HG02852 (cell line): ENCODE data around the gene LY86.
A peak's percentile ranks its signal among the peaks of the same experiment; 100 is the strongest.
"Not testable (repeated sequence)": the region's sequence is repeated elsewhere in the genome, so short reads cannot be mapped to it uniquely, and the experiment has no call there.

Experiments
- ATAC-seq: cut with Tn5 transposase; IDR thresholded peaks from one replicate; pipeline ENCODE4 v1.9.1; 2021; ENCODE audit warnings: mild to moderate bottlenecking, moderate library complexity; ENCODE audit not compliant: unreplicated experiment

Gene LY86

DNA sequence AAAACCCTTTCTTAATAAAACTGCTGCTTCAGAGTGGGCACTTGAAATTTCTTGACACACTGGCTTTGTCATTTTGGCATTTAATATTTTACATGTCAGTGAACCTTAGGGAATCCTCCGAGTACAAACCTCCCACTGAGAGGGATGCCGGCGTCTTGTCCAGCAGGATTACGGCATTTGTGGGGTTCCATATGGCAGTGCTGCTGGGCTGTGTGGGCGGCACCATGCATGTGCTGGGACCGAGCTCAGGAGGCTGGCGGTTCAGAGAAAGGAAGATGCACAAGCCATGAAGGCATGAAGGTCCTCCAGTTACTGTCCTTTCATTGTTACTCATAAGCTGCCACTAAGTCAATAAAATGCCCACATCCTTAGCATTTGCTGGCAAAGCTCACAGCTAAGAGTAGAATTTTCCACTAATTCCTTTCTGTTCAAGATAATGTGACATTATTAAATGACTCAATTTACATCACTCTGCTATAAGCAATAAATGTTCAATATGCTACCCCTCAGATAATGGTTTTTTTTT, 61.4 kb downstream of the LY86 start:
- ATAC-seq: no peak

DNA sequence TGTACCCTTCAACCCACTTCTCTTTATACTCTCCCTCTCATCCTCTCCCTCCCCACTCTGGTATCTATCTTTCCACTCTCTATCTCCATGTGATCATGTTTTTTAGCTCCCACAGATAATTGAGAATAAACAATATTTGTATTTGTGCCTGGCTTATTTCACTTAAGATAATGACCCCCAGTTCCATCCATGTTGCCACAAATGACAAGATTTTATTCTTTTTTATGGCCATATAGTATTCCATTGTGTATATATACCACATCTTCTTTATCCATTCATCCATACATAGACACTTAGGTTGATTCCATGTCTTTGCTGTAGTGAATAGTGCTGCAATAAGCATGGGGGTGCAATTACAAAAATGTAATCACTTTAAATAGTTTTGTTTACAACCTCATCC, 62.3 kb downstream of the LY86 start:
- no peak for ATAC-seq

DNA sequence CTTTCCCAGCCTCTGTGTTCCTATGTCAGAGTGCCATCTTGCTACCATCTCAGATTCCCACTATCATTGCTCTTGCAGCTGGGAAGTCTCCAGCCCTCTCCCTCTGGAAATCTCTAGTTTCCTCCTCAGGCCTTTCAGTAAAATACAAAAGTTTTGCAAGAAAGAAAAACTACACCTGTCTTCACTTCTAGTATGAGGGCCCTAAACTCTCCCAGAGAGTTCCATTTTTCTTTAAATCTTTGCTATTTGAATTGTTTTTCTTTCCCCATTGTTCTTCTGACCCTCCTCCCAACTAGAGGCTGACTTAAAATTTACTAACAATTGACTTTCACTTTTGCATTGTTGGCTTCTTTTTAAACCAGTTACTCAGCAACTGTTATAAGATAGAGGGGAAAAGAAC, 62.8 kb downstream of the LY86 start:
- no peak for ATAC-seq

DNA sequence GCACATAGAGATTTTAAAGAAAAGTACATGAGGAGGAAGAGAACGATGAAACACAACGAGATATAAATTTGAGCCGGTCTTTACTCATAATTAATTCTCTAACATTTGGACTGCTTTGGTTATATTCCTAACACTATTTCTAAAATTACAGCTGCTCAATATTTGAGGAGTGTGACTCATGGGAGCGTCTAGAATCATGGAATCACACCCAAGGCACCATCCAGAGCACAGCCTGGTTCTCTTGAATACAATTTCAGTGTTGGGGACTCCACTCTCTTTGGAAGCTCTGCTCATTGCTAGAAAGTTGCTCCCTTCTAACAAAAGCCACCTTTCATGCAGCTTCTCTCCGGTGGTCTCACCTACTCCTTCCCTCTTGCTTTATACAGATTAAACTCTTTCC, 64.4 kb downstream of the LY86 start:
- ATAC-seq: no peak

DNA sequence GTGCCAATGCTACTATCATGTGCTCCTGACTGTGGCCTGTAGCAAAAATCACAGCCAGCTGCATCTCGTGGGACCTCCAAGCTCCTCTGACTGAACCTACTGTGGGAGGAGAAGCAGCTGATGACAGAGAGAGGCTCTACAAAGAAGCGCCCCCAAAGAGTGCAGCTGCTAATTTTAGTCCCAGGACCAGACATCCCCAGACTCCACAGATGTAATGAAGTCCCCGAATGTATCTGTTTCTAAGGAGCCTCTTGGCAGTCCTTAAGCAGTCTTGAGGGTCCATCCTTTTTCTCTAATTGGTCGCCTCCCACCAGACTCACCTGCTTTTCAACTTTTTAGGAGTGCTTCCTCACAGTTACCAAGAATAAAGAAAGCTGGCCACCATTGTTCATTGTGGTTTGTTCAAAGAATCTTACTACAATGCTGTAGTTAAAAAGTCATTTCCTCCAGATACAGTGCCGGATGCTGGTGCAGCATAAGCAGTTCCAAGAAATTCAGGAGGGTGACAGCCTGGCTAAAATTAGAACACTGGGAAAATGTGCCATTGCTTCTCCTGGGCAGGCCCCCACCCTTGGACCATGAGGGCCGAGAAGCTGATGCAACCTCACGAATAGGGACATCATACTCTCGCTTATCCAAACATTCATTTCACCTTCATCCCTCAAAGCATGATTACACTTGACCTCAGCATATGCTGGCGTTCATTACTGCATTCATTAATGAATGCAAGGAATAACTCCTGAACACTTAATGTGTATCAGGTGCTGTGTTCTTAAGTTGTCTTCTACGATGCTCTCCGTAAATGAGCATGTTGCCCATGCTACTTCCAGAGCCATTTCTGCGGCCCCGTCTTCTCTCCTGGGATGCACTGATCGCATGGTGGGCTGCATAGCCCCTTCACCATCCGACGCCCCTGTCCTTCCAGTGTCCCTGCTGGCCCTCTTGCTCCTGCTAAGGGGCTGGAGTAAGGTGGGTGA, 66.4 kb downstream of the LY86 start:
- no peak for ATAC-seq

DNA sequence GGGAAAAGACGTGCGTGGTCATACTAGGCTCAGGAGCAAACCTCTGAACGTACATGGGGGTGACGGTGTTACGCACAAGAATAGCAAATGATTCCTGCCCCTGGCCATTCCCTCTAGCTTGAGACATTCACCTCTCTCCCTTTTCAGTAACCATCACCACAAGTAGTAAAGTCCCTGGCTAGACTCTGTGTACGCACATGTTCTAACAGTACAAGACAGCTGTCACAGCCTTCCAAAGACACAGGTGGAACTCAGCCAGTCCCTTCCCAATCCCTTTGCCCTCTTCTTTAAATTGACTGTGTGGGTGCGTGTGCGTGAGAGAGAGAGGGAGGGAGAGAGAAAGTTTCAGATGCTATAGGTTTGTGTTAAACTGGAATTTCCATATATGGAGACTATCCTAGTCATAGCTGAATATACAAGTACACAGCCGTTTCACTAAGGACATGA, 67.3 kb downstream of the LY86 start:
- ATAC-seq: no peak

DNA sequence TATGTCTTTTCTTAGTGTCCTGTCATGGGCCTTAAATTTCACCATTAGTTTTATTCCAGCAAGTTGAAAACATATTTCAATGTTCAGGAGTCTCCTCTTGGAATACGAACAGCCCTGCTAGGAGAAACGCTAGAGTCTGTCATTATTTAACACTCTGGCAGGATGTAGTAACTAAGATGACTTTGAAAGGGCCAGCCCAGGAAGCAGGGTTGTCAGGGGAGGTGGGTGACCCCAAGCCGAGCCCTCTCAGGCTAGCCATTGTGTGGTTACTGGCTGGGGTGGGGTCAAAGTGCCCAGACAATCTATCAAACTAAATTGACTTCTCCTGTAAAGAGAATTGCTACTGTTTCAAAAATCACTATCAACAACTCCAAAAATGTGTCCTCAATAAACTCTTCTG, 67.8 kb downstream of the LY86 start:
- no peak for ATAC-seq

DNA sequence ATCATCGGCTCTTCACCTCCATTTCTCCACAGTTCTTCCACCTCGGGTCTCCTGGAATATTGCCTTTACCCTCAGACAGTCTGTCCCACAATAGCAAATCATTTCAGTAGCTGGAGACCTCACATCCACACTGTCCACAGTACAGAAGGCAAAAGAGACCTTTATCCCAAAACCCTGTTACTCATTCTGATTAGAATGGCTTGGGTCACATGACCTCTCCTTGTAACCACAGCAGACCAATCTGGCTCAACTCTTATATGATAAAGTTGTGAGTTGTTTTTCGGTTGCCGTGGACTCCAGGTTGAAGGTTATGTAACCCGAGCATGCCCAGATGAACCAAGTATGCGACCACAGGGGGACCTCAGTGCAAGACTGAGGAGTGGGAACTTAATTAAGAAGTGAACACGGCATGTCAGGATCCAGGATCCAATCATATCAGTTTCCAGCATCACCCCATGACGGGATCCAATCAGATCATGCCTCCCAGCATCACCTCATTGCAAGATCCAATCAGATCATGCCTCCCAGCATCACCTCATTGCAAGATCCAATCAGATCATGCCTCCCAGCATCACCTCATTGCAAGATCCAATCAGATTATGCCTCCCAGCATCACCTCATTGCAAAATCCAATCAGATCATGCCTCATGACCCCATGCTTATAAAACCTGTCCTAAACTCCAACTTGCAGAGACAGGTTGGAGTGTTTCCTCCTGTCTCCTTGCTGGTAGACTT, 68.7 kb downstream of the LY86 start:
- no peak for ATAC-seq

DNA sequence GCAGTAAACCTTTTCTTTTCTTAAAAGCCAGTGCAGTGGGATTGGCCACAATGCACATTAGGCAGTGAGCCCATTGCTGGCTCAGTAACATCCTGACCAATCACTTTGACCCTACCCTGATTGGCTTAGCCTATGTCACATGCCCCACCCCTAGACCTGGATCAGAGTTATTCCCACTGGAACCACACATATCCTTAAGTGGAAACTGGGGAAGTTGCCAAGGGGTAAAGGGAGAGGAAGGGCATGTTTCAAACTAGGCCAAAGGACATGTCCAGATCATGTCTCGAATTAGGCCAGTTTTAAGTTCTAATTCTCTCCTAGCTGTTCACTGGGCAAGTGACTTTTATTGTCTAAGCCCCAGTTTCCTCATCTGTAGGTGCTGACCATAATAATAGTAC, 69.3 kb downstream of the LY86 start:
- ATAC-seq: no peak

DNA sequence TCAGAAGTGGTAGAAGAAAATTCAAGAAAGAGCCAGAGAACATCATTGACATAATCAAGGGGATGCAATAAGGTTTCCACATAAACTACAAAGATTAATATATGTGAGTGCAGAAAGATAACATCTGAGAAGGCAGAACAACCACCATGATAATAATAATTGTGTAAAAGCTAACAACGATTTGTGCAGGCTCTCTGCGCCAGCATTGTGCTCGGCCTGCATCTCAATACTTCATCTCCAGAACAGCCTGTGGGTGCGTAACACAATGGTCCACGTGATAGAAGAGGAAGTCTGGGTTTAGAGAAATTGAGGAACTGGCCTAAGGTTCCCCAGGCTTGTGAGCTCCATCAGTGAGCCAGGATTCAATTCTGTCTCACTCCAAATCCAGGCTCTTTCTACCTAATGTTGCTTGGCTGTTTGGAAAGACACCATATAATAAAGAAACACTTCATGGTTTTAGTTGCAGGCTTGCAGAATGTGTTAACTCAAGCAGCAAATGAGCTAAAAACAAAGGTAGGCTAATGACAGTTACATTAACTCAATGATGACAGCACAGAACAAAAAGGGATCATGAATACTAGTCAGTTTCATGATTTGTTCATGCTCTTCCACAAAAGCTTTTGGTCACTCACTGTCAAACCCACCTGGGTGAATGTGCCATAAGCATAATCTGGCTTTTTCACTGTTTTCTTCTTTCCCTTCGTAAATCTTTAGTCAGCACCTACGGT, 71.2 kb downstream of the LY86 start:
- ATAC-seq: peak; percentile 86

DNA sequence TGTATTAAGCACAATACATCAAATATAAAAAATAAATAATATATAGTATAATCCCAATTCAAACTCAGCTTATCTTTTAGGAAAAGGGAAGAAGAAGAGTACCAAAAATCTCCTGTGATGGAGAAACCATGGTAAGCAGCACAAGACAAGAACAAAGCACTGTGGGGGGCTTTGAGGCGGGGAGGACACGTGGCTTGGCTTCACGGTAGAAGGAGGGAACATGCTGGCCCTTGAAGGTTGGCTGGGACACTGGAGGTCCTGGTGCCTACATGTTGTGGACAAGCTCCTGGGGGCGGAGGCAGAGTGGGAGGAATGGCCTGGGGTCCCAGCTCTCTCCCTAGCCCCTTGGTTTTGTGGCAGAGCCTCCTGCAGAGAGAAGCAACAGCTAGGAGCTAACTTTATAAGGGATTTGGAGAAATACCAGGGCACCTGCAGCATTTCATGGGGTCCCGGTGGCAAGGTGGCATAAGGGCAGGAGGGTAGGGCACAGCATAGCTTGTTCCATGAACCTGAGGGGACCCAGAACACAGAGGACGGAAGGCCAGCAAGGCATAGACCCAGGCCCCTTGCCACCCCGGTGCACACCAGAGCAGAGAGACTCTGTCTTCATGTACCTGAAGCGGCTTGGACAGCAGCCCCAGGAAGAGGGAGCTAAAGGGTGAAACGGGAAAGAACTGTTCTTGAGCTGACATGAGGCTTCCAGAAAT, 72.0 kb downstream of the LY86 start:
- no peak for ATAC-seq

DNA sequence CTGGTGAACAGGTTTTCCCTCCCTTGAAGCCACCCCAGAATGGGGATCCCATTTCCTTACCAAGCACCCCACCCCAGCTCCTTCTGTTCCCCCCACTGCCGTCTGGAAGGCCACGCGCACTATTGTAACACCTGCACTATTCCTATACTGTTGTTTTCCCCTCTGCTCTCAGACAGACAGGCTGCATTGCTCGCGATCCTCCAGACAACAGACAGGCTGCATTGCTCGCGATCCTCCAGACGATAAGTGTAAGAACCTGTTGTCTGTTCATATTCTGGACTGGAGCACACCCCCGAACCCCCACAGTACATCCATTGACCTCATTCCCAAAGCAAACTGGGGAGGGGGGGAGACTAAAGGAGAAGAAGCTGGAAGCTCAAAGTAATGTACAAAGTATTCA, 72.7 kb downstream of the LY86 start:
- no peak for ATAC-seq

DNA sequence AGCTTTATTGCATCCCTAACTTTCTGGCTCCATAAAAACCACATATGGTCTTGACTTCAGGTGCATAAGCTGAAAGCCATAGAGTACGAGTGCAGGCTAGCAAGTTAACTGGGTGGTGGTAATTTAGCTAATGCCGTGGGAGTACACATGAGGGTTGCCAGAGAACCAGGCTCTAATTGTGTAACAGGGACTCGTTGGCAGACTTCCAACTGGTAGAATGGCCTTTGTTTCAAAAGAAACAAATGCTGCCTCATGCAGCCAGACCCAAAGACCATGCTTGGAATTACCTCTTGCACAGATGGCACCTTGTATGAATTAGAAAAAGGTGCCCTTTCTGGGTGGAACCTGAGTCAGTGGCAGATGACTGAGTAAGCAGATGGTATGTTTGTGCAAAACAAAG, 73.2 kb downstream of the LY86 start:
- no peak for ATAC-seq

DNA sequence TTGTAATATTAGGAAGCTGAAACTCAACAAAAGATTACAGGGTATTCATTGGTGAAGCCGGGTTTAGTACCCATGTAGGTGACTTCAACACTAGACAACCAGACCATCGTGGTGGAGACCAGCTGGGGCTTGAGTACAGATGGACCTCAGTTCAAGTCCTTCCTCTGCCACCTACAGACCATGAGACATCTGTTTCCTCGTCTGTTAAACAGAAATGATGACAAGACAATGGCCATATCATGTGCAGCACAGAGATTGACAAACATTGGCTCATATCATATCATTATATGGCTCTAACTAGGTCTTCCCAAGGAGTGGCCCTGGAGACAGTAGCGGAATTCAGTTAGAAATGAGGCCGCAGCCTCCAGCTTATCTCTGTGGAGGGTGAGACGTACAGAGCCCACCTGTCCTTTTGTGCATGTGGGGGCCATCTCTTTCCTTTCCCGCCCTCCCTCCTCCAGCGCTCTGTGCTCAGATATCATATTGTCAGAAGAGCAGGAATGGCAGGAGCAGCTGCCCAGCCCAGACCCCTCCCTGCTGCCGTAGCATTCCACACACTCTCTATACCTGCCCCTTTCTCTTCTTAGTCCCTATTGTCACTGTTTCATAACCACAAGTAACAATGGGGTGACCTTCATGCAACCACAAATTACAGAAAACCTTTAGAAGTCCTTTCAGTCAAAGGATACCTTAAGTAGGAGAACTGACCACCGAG, 75.1 kb downstream of the LY86 start:
- no peak for ATAC-seq

DNA sequence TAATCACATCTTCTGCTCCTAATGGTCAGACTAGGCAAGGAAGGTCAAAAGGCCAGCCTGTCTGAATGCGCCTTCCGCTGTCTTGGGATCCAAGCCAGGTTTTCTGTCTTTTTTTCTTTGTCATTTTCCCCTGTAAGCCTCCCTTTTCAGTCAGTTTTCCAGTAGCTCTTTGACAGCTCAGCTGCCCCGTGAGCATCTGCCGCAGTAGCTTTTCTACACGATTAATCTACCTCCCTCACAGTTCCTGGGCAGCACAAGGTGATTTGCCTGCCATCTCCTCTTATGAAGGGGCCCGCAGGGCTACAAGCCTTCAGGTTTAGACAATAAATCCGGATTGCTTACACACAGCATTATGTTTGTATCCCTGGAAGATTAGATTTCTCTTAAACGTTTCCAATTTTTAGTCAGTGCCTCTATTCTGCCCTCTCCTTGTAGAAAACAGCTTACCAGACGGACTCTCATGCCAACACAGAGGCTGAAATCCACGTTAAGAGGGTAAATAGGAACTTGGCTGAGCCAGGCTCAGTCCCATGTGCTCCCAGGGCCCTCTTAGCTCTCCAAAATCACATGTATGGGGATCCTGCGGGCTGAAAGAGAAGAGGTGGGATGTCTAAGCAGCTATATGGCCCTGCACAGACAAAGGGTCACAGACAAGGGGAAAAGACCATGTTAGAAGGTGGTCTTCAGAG, 77.2 kb downstream of the LY86 start:
- ATAC-seq: no peak

DNA sequence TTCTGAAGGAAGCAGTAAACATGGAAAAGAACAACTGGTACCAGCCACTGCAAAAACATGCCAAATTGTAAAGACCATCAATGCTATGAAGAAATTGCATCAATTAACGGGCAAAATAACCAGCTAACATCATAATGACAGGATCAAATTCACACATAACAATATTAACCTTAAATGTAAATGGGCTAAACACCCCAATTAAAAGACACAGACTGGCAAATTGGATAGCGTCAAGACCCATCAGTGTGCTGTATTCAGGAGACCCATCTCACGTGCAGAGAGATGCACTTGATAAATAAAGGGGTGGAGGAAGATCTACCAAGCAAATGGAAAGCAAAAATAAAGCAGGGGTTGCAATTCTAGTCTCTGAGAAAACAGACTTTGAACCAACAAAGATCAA, 81.6 kb downstream of the LY86 start:
- ATAC-seq: not testable (repeated sequence)

DNA sequence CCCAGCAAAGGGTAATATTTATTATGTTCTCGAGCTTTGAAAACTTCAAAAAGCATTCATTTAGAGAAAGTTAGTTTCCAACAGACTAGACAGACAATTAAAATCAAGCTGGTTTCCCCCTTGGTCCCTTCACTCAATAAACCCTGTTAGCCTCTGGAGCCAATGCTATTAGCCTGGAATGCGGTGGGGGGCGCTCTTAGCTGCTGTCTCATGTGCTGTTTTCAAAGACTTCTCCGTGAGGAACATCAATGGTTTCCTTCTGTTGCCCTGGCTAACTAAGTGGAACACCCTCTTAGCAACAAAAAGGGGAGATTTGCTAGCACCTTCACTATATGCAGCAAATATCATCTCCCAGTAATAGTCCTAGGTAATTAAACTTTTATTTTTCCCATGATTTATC, 86.4 kb downstream of the LY86 start:
- no peak for ATAC-seq

DNA sequence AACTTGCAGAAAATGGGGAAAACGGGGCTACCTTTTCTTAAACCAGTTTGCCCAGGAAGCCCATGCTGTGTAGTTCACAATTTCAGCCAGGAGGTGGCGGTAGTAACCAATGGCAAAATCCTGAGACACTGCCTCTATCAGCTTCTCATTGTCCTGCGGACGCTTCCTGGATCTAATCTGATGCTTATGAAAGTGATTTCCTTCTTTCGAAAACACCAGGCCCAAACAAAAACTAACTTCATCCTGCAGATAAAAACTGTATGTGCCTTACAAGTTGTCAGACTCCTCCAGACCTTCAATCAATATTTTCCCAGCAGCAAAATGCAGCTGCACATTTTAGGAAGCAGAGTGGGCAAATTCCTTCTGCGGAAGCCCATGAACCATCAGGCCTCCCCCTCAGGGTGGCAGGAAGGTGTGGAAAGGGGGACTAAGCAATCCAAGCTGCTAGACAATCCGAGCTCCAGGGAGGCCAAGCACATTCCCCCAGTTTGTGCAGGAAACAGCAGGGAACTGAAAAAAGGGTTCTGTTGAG, 88.5 kb downstream of the LY86 start:
- peak; percentile 52 for ATAC-seq

DNA sequence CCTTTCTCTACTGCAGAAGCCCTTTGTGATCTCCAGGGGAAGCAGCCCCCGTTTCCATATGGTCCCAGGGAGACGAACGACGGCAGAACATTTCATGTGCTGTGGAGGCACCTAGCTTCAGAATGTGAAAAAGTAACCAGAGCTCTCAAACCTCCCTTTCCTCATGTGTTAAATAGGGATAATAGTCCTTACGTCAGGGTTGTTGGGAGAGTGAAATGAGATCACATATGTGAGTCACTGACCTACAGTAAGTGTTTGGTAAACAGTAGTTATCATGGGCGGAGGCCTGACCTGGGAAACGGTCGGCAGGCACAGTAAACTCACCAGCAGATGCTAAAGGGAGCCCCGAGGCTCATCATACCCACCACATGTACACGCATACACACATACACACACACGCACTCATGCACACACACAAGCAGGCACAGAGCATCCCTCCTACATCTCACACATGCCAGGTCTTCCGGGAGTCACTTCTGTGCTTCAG, 89.7 kb downstream of the LY86 start:
- ATAC-seq: no peak
